ENCODE data around the gene CYP27C1. TPM values are rescaled to one million over a fixed set of nuclear protein-coding genes. Genes with fewer than 3 reads are reported as not detected.

CYP27C1 gene
- total and polyA plus RNA-seq, 4 donors, result 0.02 to 0.14 (median 0.07) TPM

GRCh38 chr2:127220768-127221527 is 849 bp upstream of the CYP27C1 start:
- no peak overlapping the region for H3K9ac ChIP-seq (ENCODE audit: low read depth in 1 of 2, low read length in 2 of 2)
- TF ChIP-seq JUND (IDR thresholded peaks at IDR 0.05) (no peak), RAD21 (IDR thresholded peaks at IDR 0.05) (no peak)
- DNase-seq (ENCODE audit: low spot score), result no peak
- H3K4me3 ChIP-seq (ENCODE audit: low read depth in 1 of 3, low read length in 3 of 3), result no peak overlapping the region
- H3K27ac ChIP-seq (ENCODE audit: low read depth in 1 of 2, low read length in 2 of 2), result no peak overlapping the region
- H3K9me3 ChIP-seq (ENCODE audit: control insufficient read depth in 4 of 4, low read length in 3 of 4), result no peaks in the 10 kb centered on the region
- H3K27me3 ChIP-seq (ENCODE audit: control insufficient read depth in 4 of 4, insufficient read depth in 4 of 4, low read length in 3 of 4), result peaks cover 0 to 2% (median 0%) of the 10 kb centered on the region in 4 donors
- 48% methylated on average over 31 of the region's 31 CpGs for WGBS
- peaks cover 4 to 15% (median 10%) of the 10 kb centered on the region in 4 donors for H3K4me1 ChIP-seq (ENCODE audit: control insufficient read depth in 4 of 4, insufficient read depth in 4 of 4, low read length in 3 of 4)
- no peaks in the 10 kb centered on the region for H3K36me3 ChIP-seq (ENCODE audit: control insufficient read depth in 4 of 4, insufficient read depth in 3 of 4, low read depth in 1 of 4, low read length in 3 of 4)

GRCh38 chr2:127219171-127220070 is 678 bp downstream of the CYP27C1 start:
- Histone ChIP-seq H3K27ac (ENCODE audit: low read depth in 1 of 2, low read length in 2 of 2) (no peak overlapping the region), H3K9ac (ENCODE audit: low read depth in 1 of 2, low read length in 2 of 2) (no peak overlapping the region), H3K27me3 (ENCODE audit: control insufficient read depth in 4 of 4, insufficient read depth in 4 of 4, low read length in 3 of 4) (peaks cover 0 to 2% (median 0%) of the 10 kb centered on the region in 4 donors), H3K9me3 (ENCODE audit: control insufficient read depth in 4 of 4, low read length in 3 of 4) (no peaks in the 10 kb centered on the region), H3K4me1 (ENCODE audit: control insufficient read depth in 4 of 4, insufficient read depth in 4 of 4, low read length in 3 of 4) (peaks cover 4 to 13% (median 10%) of the 10 kb centered on the region in 4 donors), H3K4me3 (ENCODE audit: low read depth in 1 of 3, low read length in 3 of 3) (peak overlapping the region in 2 of 3 donors; percentile 47 to 65), H3K36me3 (ENCODE audit: control insufficient read depth in 4 of 4, insufficient read depth in 3 of 4, low read depth in 1 of 4, low read length in 3 of 4) (no peaks in the 10 kb centered on the region)
- no peak for DNase-seq (ENCODE audit: low spot score)
- 2% methylated on average over 71 of the region's 71 CpGs for WGBS
- TF ChIP-seq REST (IDR thresholded peaks at IDR 0.05), result no peak
- TF ChIP-seq YY1 (IDR thresholded peaks at IDR 0.05), result no peak
- TF ChIP-seq FOXA1 (IDR thresholded peaks at IDR 0.05), result no peak
- TF ChIP-seq JUND (IDR thresholded peaks at IDR 0.05), result no peak
- no peak for TF ChIP-seq MAX (IDR thresholded peaks at IDR 0.05)
- no peak for TF ChIP-seq FOXA2 (IDR thresholded peaks at IDR 0.05)
- TF ChIP-seq CTCF (IDR thresholded peaks at IDR 0.05; ENCODE audit: low read depth, low read length, missing input control), result no peak
- no peak for TF ChIP-seq HNF4A (conservative IDR thresholded peaks at IDR 0.05)
- TF ChIP-seq SP1 (IDR thresholded peaks at IDR 0.05), result no peak

Data from liver (tissue), 9 donors.